ENCODE measurements around the gene RNF207.

GRCh38 chr1:6249739-6250689 lies 44.1 kb downstream of the RNF207 start:
- no peak for TF ChIP-seq EZH2 (IDR thresholded peaks at IDR 0.05; ENCODE audit: low read depth, low read length, severe bottlenecking)
- no peak for TF ChIP-seq CTCF (IDR thresholded peaks at IDR 0.05; ENCODE audit: control extremely low read depth in 1 of 3, insufficient read depth in 1 of 3, low read depth in 1 of 3, low read length in 3 of 3)
- TF ChIP-seq GTF2F1 (IDR thresholded peaks at IDR 0.05; ENCODE audit: borderline replicate concordance, low read depth, low read length): no peak
